ENCODE data around the gene BMERB1. TPM values are rescaled to one million over a fixed set of nuclear protein-coding genes. Genes with fewer than 3 reads are reported as not detected.
"Not testable (repeated sequence)": the region's sequence is repeated elsewhere in the genome, so short reads cannot be mapped to it uniquely, and the experiment has no call there.

Gene BMERB1
- total RNA-seq, 2 donors from 2014 or later, result 55.0 to 55.3 TPM

GRCh38 chr16:15564604-15565339, 130.4 kb downstream of the BMERB1 start:
- Histone ChIP-seq H3K27me3 (no peaks in the 10 kb centered on the region), H3K4me1 (no peaks in the 10 kb centered on the region), H3K36me3 (peaks cover 4% of the 10 kb centered on the region), H3K4me3 (no peak overlapping the region), H3K9me3 (no peaks in the 10 kb centered on the region), H3K27ac (no peak overlapping the region)
- DNase-seq (ENCODE audit: low spot score), result no peak
- TF ChIP-seq, protein P1, sequence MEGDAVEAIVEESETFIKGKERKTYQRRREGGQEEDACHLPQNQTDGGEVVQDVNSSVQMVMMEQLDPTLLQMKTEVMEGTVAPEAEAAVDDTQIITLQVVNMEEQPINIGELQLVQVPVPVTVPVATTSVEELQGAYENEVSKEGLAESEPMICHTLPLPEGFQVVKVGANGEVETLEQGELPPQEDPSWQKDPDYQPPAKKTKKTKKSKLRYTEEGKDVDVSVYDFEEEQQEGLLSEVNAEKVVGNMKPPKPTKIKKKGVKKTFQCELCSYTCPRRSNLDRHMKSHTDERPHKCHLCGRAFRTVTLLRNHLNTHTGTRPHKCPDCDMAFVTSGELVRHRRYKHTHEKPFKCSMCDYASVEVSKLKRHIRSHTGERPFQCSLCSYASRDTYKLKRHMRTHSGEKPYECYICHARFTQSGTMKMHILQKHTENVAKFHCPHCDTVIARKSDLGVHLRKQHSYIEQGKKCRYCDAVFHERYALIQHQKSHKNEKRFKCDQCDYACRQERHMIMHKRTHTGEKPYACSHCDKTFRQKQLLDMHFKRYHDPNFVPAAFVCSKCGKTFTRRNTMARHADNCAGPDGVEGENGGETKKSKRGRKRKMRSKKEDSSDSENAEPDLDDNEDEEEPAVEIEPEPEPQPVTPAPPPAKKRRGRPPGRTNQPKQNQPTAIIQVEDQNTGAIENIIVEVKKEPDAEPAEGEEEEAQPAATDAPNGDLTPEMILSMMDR (IDR thresholded peaks at IDR 0.05), result no peak

GRCh38 chr16:15566095-15566494, 131.7 kb downstream of the BMERB1 start:
- Histone ChIP-seq H3K36me3 (peaks cover 4% of the 10 kb centered on the region), H3K27me3 (no peaks in the 10 kb centered on the region), H3K4me3 (no peak overlapping the region), H3K27ac (no peak overlapping the region), H3K9me3 (no peaks in the 10 kb centered on the region), H3K4me1 (no peaks in the 10 kb centered on the region)
- TF ChIP-seq, protein P1 (IDR thresholded peaks at IDR 0.05), result no peak
- DNase-seq (ENCODE audit: low spot score), result no peak

DNA sequence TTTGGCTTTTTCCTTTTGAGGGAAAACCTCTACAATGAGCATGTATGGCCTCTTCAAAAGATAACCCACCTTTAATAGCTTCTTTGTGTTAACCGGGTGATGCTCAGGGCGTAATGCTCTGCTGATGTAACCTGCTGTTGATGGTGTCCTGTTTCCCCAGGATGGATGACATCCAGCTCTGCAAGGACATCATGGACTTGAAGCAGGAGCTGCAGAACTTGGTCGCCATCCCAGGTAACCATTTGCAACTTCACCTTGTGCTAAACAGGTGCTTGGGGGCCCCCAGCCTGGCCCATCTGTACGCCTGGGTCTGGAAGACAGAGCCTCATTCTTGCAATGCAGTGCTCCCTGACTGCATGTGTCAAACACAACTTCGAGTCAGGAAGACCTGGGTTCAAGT, 133.4 kb downstream of the BMERB1 start:
- no peaks in the 10 kb centered on the region for H3K27me3 ChIP-seq
- TF ChIP-seq, protein P1 (IDR thresholded peaks at IDR 0.05), result no peak
- DNase-seq (ENCODE audit: low spot score), result no peak
- H3K4me3 ChIP-seq, result no peak overlapping the region
- H3K4me1 ChIP-seq, result no peaks in the 10 kb centered on the region
- no peaks in the 10 kb centered on the region for H3K9me3 ChIP-seq
- no peak overlapping the region for H3K27ac ChIP-seq
- peaks cover 4% of the 10 kb centered on the region for H3K36me3 ChIP-seq

GRCh38 chr16:15570666-15571065, 136.3 kb downstream of the BMERB1 start:
- H3K36me3 ChIP-seq; H3K27me3 ChIP-seq; H3K4me3 ChIP-seq; H3K27ac ChIP-seq; H3K9me3 ChIP-seq; DNase-seq (ENCODE audit: low spot score); H3K4me1 ChIP-seq: not testable (repeated sequence)

DNA sequence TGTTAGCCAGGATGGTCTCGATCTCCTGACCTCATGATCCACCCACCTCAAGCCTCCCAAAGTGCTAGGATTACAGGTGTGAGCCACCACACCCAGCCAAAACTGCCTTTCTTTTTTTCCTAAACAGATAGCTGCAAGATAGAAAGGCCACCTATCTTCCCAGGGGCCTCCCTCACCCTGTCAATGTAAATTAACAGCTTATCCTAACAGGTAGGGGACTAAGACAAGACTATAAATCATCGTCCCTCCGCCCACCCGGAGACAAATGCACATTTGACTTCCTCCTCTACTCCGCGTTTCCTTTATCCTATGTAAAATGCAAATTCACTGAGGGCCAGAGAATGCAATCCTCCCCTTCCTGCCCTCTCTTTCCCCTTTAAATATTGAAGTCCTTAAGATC, 137.2 kb downstream of the BMERB1 start:
- TF ChIP-seq, protein P1 (IDR thresholded peaks at IDR 0.05), result no peak
- Histone ChIP-seq H3K27me3 (no peaks in the 10 kb centered on the region), H3K27ac (no peak overlapping the region), H3K9me3 (no peaks in the 10 kb centered on the region), H3K4me3 (no peak overlapping the region), H3K36me3 (peaks cover 4% of the 10 kb centered on the region), H3K4me1 (no peaks in the 10 kb centered on the region)
- no peak for DNase-seq (ENCODE audit: low spot score)

GRCh38 chr16:15572329-15573001, 138.1 kb downstream of the BMERB1 start:
- peaks cover 4% of the 10 kb centered on the region for H3K36me3 ChIP-seq

More at GRCh38 chr16:15572329-15573001, 138.1 kb downstream of the BMERB1 start:
- Histone ChIP-seq H3K4me1 (no peaks in the 10 kb centered on the region), H3K4me3 (no peak overlapping the region), H3K27ac (no peak overlapping the region), H3K27me3 (no peaks in the 10 kb centered on the region), H3K9me3 (no peaks in the 10 kb centered on the region)
- DNase-seq (ENCODE audit: low spot score), result no peak
- TF ChIP-seq, protein P1 (IDR thresholded peaks at IDR 0.05), result no peak
